HEK293 (cell line): ENCODE data around the gene CEP120.

Source experiments
- YY1 ChIP-seq: fragments of 450-650 bp; formaldehyde crosslinking; IDR thresholded peaks from 2 replicates; pipeline ENCODE4 v1.5.1; 2018; ENCODE audit warnings: missing biosample characterization, missing genetic modification characterization
- ZBTB20 ChIP-seq: fragments of 450-650 bp; formaldehyde crosslinking; IDR thresholded peaks from 2 replicates; pipeline ENCODE4 v1.5.1; 2016; ENCODE audit warnings: missing biosample characterization, missing genetic modification characterization
- ZNF585B ChIP-seq: fragments of 450-650 bp; formaldehyde crosslinking; IDR thresholded peaks from 2 replicates; pipeline ENCODE4 v1.5.1; 2016; ENCODE audit warnings: missing biosample characterization, missing genetic modification characterization
- TF ChIP-seq, protein P1 (sequence below): fragments of 450-650 bp; formaldehyde crosslinking; IDR thresholded peaks from 2 replicates; pipeline ENCODE4 v1.5.1; 2016; ENCODE audit warnings: missing biosample characterization, missing genetic modification characterization
- TF ChIP-seq, protein P2 (sequence below): fragments of 450-650 bp; formaldehyde crosslinking; IDR thresholded peaks from 2 replicates; pipeline ENCODE4 v1.5.1; 2016; ENCODE audit warnings: missing biosample characterization, missing genetic modification characterization

- TF ChIP-seq, protein P1, sequence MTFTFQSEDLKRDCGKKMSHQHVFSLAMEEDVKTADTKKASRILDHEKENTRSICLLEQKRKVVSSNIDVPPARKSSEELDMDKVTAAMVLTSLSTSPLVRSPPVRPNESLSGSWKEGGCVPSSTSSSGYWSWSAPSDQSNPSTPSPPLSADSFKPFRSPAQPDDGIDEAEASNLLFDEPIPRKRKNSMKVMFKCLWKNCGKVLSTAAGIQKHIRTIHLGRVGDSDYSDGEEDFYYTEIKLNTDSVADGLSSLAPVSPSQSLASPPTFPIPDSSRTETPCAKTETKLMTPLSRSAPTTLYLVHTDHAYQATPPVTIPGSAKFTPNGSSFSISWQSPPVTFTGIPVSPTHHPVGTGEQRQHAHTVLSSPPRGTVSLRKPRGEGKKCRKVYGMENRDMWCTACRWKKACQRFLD (tag by site-specific recombination): no peak
- TF ChIP-seq ZBTB20 (tag by site-specific recombination): no peak
- TF ChIP-seq YY1 (tag by site-specific recombination): no peak
- TF ChIP-seq, protein P2, sequence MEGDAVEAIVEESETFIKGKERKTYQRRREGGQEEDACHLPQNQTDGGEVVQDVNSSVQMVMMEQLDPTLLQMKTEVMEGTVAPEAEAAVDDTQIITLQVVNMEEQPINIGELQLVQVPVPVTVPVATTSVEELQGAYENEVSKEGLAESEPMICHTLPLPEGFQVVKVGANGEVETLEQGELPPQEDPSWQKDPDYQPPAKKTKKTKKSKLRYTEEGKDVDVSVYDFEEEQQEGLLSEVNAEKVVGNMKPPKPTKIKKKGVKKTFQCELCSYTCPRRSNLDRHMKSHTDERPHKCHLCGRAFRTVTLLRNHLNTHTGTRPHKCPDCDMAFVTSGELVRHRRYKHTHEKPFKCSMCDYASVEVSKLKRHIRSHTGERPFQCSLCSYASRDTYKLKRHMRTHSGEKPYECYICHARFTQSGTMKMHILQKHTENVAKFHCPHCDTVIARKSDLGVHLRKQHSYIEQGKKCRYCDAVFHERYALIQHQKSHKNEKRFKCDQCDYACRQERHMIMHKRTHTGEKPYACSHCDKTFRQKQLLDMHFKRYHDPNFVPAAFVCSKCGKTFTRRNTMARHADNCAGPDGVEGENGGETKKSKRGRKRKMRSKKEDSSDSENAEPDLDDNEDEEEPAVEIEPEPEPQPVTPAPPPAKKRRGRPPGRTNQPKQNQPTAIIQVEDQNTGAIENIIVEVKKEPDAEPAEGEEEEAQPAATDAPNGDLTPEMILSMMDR (tag by site-specific recombination): no peak
- TF ChIP-seq ZNF585B (tag by site-specific recombination): no peak
Observed at GRCh38 chr5:123471385-123471784, 48.2 kb upstream of the CEP120 start.
